Aorta (tissue), 5 donors: Measurements from ENCODE around the gene DECR2. TPM values are rescaled to one million over a fixed set of nuclear protein-coding genes. Genes with fewer than 3 reads are reported as not detected.
"Not testable (repeated sequence)": the region's sequence is repeated elsewhere in the genome, so short reads cannot be mapped to it uniquely, and the experiment has no call there.

Experiments used
- ATAC-seq: fragments of 200-7000 bp; cut with Tn5 transposase; one replicate; pipeline ENCODE4 v1.9.1; 2022; ENCODE audit warnings: moderate library complexity; ENCODE audit not compliant: low FRiP score
- DNase-seq, 2 donors: peaks; one replicate each; pipeline ENCODE4 v3.0.0-alpha.2; 2020
- H3K27ac ChIP-seq, 2 donors: one replicate each; pipeline ENCODE4 v1.5.1; 2013; ENCODE audit warnings: low read length in 2 of 2, mild to moderate bottlenecking in 2 of 2, moderate library complexity in 2 of 2, control low read depth in 1 of 2, inconsistent platforms in 1 of 2, low read depth in 1 of 2
- H3K27me3 ChIP-seq, 2 donors: one replicate each; pipeline ENCODE4 v1.6.1; 2013; ENCODE audit warnings: control low read depth in 1 of 2, low read length in 1 of 2, mild to moderate bottlenecking in 1 of 2, moderate library complexity in 1 of 2; ENCODE audit not compliant: insufficient read depth in 2 of 2, control insufficient read depth in 1 of 2
- H3K36me3 ChIP-seq, 2 donors: one replicate each; pipeline ENCODE4 v1.6.1; 2013; ENCODE audit warnings: control low read depth in 1 of 2, low read length in 1 of 2, mild to moderate bottlenecking in 1 of 2; ENCODE audit not compliant: insufficient read depth in 2 of 2, control insufficient read depth in 1 of 2
- H3K4me1 ChIP-seq, 2 donors: one replicate each; pipeline ENCODE4 v1.6.1; 2013; ENCODE audit warnings: low read length in 2 of 2, control low read depth in 1 of 2, mild to moderate bottlenecking in 1 of 2, moderate library complexity in 1 of 2; ENCODE audit not compliant: insufficient read depth in 2 of 2, control insufficient read depth in 1 of 2
- H3K4me3 ChIP-seq, 2 donors: one replicate each; pipeline ENCODE4 v1.5.1; 2013; ENCODE audit warnings: low read length in 2 of 2, control low read depth in 1 of 2, mild to moderate bottlenecking in 1 of 2
- H3K9me3 ChIP-seq: one replicate; pipeline ENCODE4 v1.6.1; 2013; ENCODE audit warnings: mild to moderate bottlenecking, low read length; ENCODE audit not compliant: control insufficient read depth
- WGBS, 2 donors: extraction: QIAGEN DNeasy Blood & Tissue Kit; methylation state at CpG; one replicate each; pipeline ENCODE4 v1.1.7; 2013; 5-methylcytosine and 5-hydroxymethylcytosine counted together
- intact Hi-C, 2 donors: fragments of 100-400 bp; cut with DNase I; formaldehyde crosslinking; loops; one replicate each; pipeline versions ENCODE4 v1.14.2 to v1.15.0; 2022
- polyA plus RNA-seq, 2 donors: library from polyadenylated mRNA; stranded (reverse); fragments of 200-250 nt; gene quantifications; one replicate each; pipeline ENCODE4 v1.2.3, GENCODE V29; 2013
- total RNA-seq, 2 donors: library from RNA; stranded (reverse); fragmentation: NEBNext Ultra II Directional; extraction: Animal tissue kit (Norgen Biotek cat#: 25700); gene quantifications; one replicate each; pipeline ENCODE4 v1.2.1, GENCODE V29; 2021
- donor health status: healthy with polysubstance abuse.
- donor health status: Bipolar disorder and iron deficiency.
- donor health status: DM: no; HTN: no; CAD: no.
- donor health status: DM: no; HTN: no; CAD: no.
- donor health status: DM: yes; HTN: yes; CAD: no.

DECR2 gene
- total and polyA plus RNA-seq, 4 donors: 10.9 to 21.8 (median 16.0) TPM

DNA sequence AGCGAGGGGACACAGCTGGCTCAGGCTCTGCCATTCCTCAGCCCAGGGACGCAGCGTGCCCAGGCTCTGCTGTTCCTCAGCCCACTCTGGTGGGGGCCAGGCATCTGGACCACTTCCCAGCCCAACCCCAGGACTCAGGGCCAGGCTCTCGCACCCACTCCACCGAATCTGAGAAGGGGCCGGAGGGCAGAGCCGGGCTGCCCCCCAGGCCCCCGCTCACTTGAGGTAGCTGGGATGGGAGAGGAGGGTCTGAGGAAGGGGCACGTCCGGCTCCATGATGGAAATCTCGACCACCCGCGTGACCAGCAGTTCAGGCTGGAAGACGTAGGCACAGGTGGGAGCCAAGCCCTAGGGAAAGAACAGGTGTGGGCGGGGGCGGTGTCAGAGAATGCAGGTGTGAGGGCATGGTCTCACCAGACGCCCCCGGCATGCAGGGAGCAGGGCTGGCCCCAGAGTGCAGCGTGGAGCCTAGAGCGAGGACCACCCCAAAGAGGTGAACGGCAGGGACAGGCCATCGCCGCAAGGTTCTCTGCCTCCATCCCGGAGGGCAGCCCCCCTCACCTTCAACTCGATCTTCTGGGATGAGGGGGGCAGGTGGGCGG lies 24.8 kb upstream of the DECR2 start:
- Histone ChIP-seq H3K27me3 (no peaks in the 10 kb centered on the region), H3K27ac (no peak overlapping the region), H3K9me3 (no peaks in the 10 kb centered on the region), H3K36me3 (peaks cover 0 to 7% of the 10 kb centered on the region in 2 donors), H3K4me1 (no peaks in the 10 kb centered on the region), H3K4me3 (no peak overlapping the region)
- intact Hi-C loops: no loop called here
- ATAC-seq: no peak
- 92 to 94% methylated on average over 26 of the region's 26 CpGs for WGBS, 2 donors
- no peak for DNase-seq

DNA sequence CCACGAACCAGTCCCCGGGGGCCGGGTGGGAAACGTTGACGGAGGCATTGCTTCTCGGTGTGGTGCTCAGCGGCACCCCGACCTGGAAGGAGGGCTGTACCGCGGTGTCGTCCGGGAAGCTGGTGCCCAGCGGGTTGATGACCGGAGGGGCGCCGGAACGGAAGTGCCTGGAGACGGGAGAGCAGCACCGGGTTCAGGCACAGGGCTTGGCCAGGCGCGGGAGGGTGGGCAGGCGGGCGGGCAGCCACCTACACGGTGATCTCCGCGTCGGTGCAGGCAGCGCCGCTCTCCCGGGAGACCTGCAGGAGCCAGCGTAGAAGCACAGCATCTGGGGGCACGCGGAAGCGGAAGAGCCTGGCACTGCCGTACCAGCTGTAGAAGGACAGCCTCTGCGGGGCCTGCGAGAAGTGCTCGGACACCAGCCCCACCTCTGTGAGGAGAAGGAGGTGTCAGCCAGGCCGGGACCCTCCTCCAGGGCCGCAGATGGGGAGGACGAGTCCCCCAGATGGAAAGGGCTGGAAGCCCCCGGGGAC lies 24.2 kb upstream of the DECR2 start:
- intact Hi-C loops: no loop called here
- no peaks in the 10 kb centered on the region for H3K4me1 ChIP-seq
- H3K9me3 ChIP-seq: no peaks in the 10 kb centered on the region
- H3K27me3 ChIP-seq: no peaks in the 10 kb centered on the region
- WGBS, 2 donors: 91 to 92% methylated on average over 40 to 42 of the region's 42 CpGs
- DNase-seq (no peak), ATAC-seq (no peak)
- H3K36me3 ChIP-seq: peaks cover 0 to 7% of the 10 kb centered on the region in 2 donors
- no peak overlapping the region for H3K4me3 ChIP-seq
- no peak overlapping the region for H3K27ac ChIP-seq

DNA sequence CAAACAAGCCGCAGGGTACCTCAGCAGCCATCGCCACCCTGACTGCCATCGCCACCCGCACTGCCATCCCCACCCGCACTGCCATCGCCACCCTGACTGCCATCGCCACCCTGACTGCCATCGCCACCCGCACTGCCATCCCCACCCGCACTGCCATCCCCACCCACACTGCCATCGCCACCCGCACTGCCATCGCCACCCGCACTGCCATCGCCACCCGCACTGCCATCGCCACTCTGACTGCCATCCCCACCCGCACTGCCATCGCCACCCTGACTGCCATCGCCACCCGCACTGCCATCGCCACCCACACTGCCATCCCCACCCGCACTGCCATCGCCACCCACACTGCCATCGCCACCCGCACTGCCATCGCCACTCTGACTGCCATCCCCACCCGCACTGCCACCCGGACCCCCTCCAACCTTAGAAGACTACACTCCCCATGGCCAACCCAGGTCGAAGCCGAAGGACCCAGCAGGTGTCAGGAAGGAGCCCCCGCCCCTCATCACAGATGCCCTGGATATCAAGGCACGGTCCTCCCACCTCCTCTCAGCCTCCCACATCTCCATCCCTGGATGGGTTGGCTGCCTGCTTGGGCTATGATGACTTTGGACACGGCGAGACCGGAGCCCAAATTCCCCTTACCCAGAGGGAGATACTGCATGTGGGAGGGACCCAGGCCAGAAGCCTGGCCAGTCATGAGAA lies 23.4 kb upstream of the DECR2 start:
- DNase-seq, H3K27ac ChIP-seq, H3K4me3 ChIP-seq, H3K36me3 ChIP-seq, H3K4me1 ChIP-seq, H3K9me3 ChIP-seq, intact Hi-C loops, H3K27me3 ChIP-seq, ATAC-seq: not testable (repeated sequence)
- WGBS, 2 donors: 91 to 92% methylated on average over 35 to 36 of the region's 36 CpGs

DNA sequence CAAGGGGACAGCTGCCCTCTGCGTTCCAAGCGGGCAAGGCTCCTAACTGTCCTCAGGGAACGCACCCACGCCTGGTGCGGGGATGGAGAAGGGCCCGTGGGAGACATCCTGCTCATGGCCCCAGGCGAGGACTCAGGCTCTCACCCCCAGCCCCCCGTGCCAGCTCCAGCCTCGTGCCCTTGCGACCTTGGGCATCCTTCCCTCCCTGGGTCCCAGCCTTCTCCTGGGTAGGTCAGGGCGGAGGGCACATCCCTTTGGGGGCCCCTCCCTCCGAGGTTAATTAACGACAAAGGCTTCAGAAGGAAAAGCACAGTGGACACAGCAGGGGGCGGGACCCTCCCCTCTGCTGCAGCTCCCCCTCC lies 22.9 kb upstream of the DECR2 start:
- no peak for ATAC-seq
- Histone ChIP-seq H3K36me3 (peaks cover 0 to 7% of the 10 kb centered on the region in 2 donors), H3K27me3 (no peaks in the 10 kb centered on the region), H3K4me3 (no peak overlapping the region), H3K4me1 (no peaks in the 10 kb centered on the region), H3K9me3 (no peaks in the 10 kb centered on the region), H3K27ac (no peak overlapping the region)
- DNase-seq: no peak
- intact Hi-C loops: no loop called here
- WGBS, 2 donors: 76 to 79% methylated on average over 14 of the region's 14 CpGs

DNA sequence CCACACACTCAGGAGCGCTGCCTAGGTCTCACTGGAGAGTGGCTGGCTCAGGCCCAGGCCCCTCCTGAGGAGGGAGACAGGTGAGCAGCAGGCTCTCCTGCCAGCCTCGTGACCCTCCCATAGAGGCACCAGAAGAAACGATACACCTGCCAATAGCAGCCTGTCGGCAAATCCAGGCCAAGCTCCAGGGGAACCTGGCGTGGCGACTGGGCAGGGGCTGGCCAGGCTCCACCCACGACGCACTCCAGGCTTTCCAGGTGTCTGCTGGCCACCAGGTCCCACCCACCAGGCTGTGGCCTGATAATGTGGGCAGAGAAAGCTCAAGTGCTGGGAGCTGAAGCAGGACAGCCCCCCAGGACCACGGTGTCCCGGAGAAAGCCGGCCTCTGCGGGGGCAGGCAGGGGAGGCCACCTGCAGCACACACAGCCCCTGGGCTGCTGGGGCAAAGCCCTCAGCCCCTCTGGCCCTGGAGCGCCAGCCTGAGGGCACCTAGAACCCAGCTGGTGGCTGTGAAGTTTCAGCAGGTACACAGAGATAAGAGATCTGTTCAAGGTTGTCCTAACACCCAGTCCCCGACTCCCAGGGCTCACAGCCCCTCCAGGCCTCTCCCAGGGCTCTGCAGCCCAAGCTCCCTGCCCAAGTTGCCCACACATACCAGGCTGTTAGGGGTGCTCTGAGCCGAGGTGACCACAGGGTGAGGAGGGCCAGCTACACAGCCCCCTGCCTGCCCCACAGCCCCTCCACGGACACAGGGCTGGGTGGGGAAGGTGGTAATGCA lies 22.3 kb upstream of the DECR2 start:
- DNase-seq (no peak), ATAC-seq (no peak)
- Histone ChIP-seq H3K36me3 (peaks cover 0 to 5% of the 10 kb centered on the region in 2 donors), H3K27me3 (no peaks in the 10 kb centered on the region), H3K9me3 (no peaks in the 10 kb centered on the region), H3K27ac (no peak overlapping the region), H3K4me3 (no peak overlapping the region), H3K4me1 (no peaks in the 10 kb centered on the region)
- intact Hi-C loops: no loop called here
- WGBS, 2 donors: 85 to 87% methylated on average over 16 of the region's 16 CpGs

DNA sequence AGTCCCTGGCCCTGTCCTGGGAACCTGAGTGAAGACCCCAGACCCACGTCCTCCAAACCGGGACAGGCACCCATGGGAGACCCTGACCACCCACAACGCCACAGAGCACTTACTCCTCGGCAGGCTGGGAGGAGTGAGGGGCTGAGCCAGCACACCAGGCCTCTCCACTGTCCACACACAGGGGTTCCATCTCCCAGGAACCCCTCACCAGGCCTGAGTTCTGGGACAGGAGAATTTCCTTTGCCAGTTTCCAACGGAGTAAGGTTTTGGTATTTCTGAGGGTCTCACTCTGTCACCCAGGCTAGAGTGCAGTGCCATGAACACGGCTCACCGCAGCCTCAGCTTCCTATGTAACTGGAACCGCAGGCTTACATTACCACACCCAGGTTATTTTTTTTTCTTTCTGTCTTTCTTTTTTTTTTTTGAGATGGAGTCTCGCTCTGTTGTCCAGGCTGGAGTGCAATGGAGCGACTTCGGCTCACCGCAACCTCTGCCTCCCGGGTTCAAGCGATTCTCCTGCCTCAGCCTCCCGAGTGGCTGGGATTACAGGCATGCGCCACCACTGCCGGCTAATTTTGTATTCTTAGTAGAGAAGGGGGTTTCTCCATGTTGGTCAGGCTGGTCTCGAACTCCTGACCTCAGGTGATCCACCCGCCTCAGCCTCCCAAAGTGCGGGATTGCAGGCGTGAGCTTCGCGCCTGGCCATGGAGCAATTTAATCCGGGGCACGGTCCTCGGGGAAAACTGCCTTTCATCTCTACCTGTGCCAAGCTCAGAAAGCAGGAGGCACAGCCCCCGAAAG lies 21.5 kb upstream of the DECR2 start:
- Histone ChIP-seq H3K4me1 (no peaks in the 10 kb centered on the region), H3K27me3 (no peaks in the 10 kb centered on the region), H3K36me3 (peaks cover 0 to 3% of the 10 kb centered on the region in 2 donors), H3K4me3 (no peak overlapping the region), H3K9me3 (no peaks in the 10 kb centered on the region), H3K27ac (no peak overlapping the region)
- intact Hi-C loops: no loop called here
- no peak for DNase-seq
- ATAC-seq: no peak
- 79 to 81% methylated on average over 27 of the region's 27 CpGs for WGBS, 2 donors

DNA sequence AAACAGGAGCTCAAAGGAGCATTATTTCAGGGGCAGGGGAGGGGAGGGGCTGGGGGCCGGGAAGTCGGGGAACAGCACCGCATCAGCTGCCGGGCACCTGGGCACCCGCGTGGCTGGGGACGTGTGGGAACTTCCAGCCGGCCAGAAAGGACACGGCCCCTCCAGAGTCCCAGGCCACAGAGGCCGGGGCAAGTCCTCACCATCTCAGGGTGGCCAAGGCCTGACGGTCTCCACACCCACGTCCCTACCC lies 21.0 kb upstream of the DECR2 start:
- intact Hi-C loops: no loop called here
- 2 to 3% methylated on average over 12 of the region's 12 CpGs for WGBS, 2 donors
- no peaks in the 10 kb centered on the region for H3K4me1 ChIP-seq
- H3K9me3 ChIP-seq: no peaks in the 10 kb centered on the region
- DNase-seq (no peak), ATAC-seq (peak; percentile 4)
- peak overlapping the region in 1 of 2 donors; percentile 60 for H3K4me3 ChIP-seq
- H3K27me3 ChIP-seq: no peaks in the 10 kb centered on the region
- H3K36me3 ChIP-seq: peaks cover 0 to 3% of the 10 kb centered on the region in 2 donors
- H3K27ac ChIP-seq: no peak overlapping the region

DNA sequence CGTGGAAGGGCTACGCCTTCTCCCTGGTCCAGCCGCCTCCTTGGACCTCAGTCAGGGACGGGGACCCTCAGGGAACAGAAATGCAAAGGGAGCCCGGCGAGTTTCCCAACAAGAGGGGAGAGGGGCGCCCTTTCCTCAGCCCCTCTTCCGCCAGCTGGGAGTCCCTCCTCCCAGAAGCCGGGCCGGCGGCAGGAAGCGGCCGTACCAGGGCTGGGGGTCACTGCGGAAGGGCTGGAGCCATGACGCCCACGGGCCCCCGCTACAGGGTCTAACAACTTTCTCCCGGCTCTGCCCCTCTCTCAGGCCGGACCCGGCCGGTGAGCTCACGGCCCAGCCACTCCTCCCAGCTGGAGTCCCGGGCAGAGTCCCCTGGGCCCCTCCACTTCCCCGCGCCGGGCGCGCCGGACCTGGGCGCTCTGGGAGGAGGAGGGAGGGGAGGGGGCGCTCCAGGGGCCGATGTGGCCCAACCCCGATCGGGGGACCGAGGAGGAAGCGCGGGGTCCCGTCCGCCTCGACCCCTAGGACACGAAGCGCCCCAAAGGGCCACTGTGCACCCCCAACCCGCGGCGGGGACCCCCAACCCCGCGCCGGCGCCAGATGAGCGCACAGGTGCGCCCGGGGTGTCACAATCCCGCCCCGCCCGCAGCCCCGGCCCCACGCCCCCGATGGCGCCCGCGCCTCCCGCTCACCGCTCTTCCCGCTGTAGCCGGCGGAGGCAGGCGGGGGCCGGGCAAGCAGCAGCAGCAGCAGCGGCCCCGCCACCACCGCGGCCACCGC lies 20.5 kb upstream of the DECR2 start:
- Histone ChIP-seq H3K27ac (no peak overlapping the region), H3K4me1 (no peaks in the 10 kb centered on the region), H3K27me3 (no peaks in the 10 kb centered on the region), H3K36me3 (peaks cover 0 to 3% of the 10 kb centered on the region in 2 donors), H3K9me3 (no peaks in the 10 kb centered on the region), H3K4me3 (peak overlapping the region; percentile 60 to 91)
- peak in 1 of 2 donors; percentile 82 for DNase-seq
- 0 to 1% methylated on average over 52 to 73 of the region's 73 CpGs for WGBS, 2 donors
- peak; percentile 17 for ATAC-seq
- intact Hi-C loops: no loop called here
